RWPE1 (cell line): ENCODE results near the gene FCHO2.

Source experiments
- CTCF ChIA-PET: fragments of 350-600 bp; sonication (Branson Sonifier 250); formaldehyde crosslinking; extraction: SDS; loops from one replicate; lab custom pipeline; 2021; lab: Yijun Ruan, JAX
- POLR2A ChIA-PET: fragments of 400-600 bp; formaldehyde crosslinking; extraction: SDS; loops from one replicate; lab custom pipeline; 2020; ENCODE audit warnings: antibody characterized with exemption; ENCODE audit not compliant: low non-redundant PET; lab: Yijun Ruan, JAX
- DNase-seq: peaks from one replicate; pipeline ENCODE4 v3.0.0; 2012; ENCODE audit warnings: low spot score
- H3K27ac ChIP-seq: fragments of 450-650 bp; 2 replicates; pipeline ENCODE4 v1.5.1; 2017
- CTCF ChIP-seq: fragments of 450-650 bp; conservative IDR thresholded peaks from 2 replicates; pipeline ENCODE4 v1.5.1; 2017; ENCODE audit warnings: low read depth, mild to moderate bottlenecking

FCHO2 gene

GRCh38 chr5:73122875-73123810, 167.3 kb downstream of the FCHO2 start:
- TF ChIP-seq CTCF, result no peak
- CTCF ChIA-PET, result interaction anchor here (0.6 to 0.9 kb wide), 5 partner anchors 28 to 733 kb away, joined by 3 to 4 read pairs (median 3); no protein-coding TSS in a partner anchor
- DNase-seq, result peak; percentile 34
- POLR2A ChIA-PET, result no interaction called here
- H3K27ac ChIP-seq, result peak overlapping the region; percentile 17; the same call in 1 of the 2 replicates

GRCh38 chr5:73125289-73125688, 169.4 kb downstream of the FCHO2 start:
- POLR2A ChIA-PET, result no interaction called here
- DNase-seq, result no peak
- no peak for TF ChIP-seq CTCF
- CTCF ChIA-PET, result interaction anchor here (1.7 kb wide), 1 partner anchor 90 kb away, joined by 5 read pairs; no protein-coding TSS in a partner anchor
- no peak overlapping the region for H3K27ac ChIP-seq

- DNase-seq, result no peak
- no peak for TF ChIP-seq CTCF
- no peak overlapping the region for H3K27ac ChIP-seq
- ChIA-PET CTCF (interaction anchor here (0.6 kb wide), 1 partner anchor 324 kb away, joined by 3 read pairs; no protein-coding TSS in a partner anchor), POLR2A (no interaction called here)
These were observed 170.5 kb downstream of the FCHO2 start for GRCh38 chr5:73126381-73126780.

GRCh38 chr5:73126957-73127356, 171.1 kb downstream of the FCHO2 start:
- CTCF ChIA-PET, result no interaction called here
- H3K27ac ChIP-seq, result no peak overlapping the region
- POLR2A ChIA-PET, result no interaction called here
- TF ChIP-seq CTCF, result no peak
- no peak for DNase-seq

GRCh38 chr5:73129143-73129542, 173.3 kb downstream of the FCHO2 start:
- ChIA-PET CTCF (no interaction called here), POLR2A (no interaction called here)
- H3K27ac ChIP-seq, result no peak overlapping the region

GRCh38 chr5:73130811-73131210, 175.0 kb downstream of the FCHO2 start:
- no peak overlapping the region for H3K27ac ChIP-seq
- CTCF ChIA-PET, result no interaction called here
- DNase-seq, result no peak
- no peak for TF ChIP-seq CTCF
- POLR2A ChIA-PET, result no interaction called here

More at GRCh38 chr5:73129143-73129542, 173.3 kb downstream of the FCHO2 start:
- DNase-seq, result no peak
- TF ChIP-seq CTCF, result no peak
